ENCODE results near the gene SNU13.

DNA sequence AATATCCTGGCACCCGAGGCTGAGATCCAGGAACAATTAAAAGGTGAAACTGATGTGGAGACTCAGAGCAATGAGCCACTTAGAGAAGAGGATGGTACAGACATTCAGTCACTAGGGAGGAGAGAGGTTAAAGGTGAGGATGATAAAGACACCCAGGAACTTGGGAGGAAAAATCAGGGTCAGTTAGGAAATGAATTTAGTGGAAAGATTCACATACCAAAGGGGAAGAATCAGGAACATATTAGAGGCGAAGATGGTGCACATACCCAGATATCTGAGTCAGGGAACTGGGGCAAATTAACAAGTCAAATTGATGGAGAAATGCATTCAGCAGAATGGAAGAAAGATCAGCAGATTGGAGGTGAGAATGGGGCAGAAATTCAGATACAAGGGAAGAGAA, 6.5 kb upstream of the SNU13 start:
- no peak for TF ChIP-seq EZH2 (IDR thresholded peaks at IDR 0.05; ENCODE audit: low read length, missing control alignments)
- TF ChIP-seq, protein P1, sequence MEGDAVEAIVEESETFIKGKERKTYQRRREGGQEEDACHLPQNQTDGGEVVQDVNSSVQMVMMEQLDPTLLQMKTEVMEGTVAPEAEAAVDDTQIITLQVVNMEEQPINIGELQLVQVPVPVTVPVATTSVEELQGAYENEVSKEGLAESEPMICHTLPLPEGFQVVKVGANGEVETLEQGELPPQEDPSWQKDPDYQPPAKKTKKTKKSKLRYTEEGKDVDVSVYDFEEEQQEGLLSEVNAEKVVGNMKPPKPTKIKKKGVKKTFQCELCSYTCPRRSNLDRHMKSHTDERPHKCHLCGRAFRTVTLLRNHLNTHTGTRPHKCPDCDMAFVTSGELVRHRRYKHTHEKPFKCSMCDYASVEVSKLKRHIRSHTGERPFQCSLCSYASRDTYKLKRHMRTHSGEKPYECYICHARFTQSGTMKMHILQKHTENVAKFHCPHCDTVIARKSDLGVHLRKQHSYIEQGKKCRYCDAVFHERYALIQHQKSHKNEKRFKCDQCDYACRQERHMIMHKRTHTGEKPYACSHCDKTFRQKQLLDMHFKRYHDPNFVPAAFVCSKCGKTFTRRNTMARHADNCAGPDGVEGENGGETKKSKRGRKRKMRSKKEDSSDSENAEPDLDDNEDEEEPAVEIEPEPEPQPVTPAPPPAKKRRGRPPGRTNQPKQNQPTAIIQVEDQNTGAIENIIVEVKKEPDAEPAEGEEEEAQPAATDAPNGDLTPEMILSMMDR (conservative IDR thresholded peaks at IDR 0.05 in 1 of 2, IDR thresholded peaks at IDR 0.05 in 1 of 2; ENCODE audit: low read depth in 1 of 2, low read length in 2 of 2), result no peak

All from fibroblast of lung (primary cell).